Measurements from ENCODE around the gene TENT5A.

Gene TENT5A

DNA sequence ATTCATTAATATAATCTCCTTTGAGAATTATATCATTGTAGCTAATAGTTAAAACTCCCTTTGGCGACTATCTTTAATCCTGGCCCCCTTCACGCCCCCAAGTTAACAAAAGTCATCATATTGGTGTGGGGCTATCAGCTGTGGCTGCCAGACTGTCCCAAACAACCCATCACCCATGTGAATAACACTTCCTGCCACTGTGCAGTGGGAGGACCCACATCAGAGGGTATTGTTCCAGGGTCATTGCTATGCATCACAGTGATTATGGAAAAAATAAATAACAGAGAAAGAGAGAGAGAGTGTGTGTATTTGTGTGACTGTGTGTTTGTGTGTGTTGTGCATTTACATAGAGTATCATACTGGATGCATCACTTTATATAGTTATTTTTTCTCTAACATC lies 39.3 kb upstream of the TENT5A start:
- no peak overlapping the region for H3K27ac ChIP-seq (ENCODE audit: low read length)
- no peak for TF ChIP-seq EZH2phosphoT487 (IDR thresholded peaks at IDR 0.05; ENCODE audit: low read depth)
- TF ChIP-seq, protein P1, sequence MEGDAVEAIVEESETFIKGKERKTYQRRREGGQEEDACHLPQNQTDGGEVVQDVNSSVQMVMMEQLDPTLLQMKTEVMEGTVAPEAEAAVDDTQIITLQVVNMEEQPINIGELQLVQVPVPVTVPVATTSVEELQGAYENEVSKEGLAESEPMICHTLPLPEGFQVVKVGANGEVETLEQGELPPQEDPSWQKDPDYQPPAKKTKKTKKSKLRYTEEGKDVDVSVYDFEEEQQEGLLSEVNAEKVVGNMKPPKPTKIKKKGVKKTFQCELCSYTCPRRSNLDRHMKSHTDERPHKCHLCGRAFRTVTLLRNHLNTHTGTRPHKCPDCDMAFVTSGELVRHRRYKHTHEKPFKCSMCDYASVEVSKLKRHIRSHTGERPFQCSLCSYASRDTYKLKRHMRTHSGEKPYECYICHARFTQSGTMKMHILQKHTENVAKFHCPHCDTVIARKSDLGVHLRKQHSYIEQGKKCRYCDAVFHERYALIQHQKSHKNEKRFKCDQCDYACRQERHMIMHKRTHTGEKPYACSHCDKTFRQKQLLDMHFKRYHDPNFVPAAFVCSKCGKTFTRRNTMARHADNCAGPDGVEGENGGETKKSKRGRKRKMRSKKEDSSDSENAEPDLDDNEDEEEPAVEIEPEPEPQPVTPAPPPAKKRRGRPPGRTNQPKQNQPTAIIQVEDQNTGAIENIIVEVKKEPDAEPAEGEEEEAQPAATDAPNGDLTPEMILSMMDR (IDR thresholded peaks at IDR 0.05; ENCODE audit: low read depth, low read length), result no peak
- H3K9ac ChIP-seq (ENCODE audit: low read length), result no peak overlapping the region
- no peaks in the 10 kb centered on the region for H3K79me2 ChIP-seq (ENCODE audit: low read length)
- H3K4me3 ChIP-seq (ENCODE audit: low read length), result no peak overlapping the region
- H3K27me3 ChIP-seq (ENCODE audit: low read depth, low read length), result no peaks in the 10 kb centered on the region
- no peaks in the 10 kb centered on the region for H3K9me3 ChIP-seq (ENCODE audit: insufficient read depth, low read length)
- H3K36me3 ChIP-seq (replicated peaks; ENCODE audit: low read depth, low read length), result no peaks in the 10 kb centered on the region
- H3K4me1 ChIP-seq (ENCODE audit: low read length), result peaks cover 4% of the 10 kb centered on the region; the same call in 1 of the 2 replicates
- no peak overlapping the region for H2AFZ ChIP-seq (ENCODE audit: low read depth, low read length)
- H4K20me1 ChIP-seq (ENCODE audit: insufficient read depth, low read length), result no peaks in the 10 kb centered on the region
- no peak overlapping the region for H3K4me2 ChIP-seq (ENCODE audit: low read length)

GRCh38 chr6:81790034-81790433 lies 37.6 kb upstream of the TENT5A start:
- no peak for TF ChIP-seq EZH2phosphoT487 (IDR thresholded peaks at IDR 0.05; ENCODE audit: low read depth)
- TF ChIP-seq, protein P1 (IDR thresholded peaks at IDR 0.05; ENCODE audit: low read depth, low read length), result no peak

GRCh38 chr6:81789291-81789690 lies 36.8 kb upstream of the TENT5A start:
- no peaks in the 10 kb centered on the region for H4K20me1 ChIP-seq (ENCODE audit: insufficient read depth, low read length)
- TF ChIP-seq EZH2phosphoT487 (IDR thresholded peaks at IDR 0.05; ENCODE audit: low read depth), result no peak
- TF ChIP-seq, protein P1 (IDR thresholded peaks at IDR 0.05; ENCODE audit: low read depth, low read length), result no peak
- H3K4me3 ChIP-seq (ENCODE audit: low read length), result no peak overlapping the region
- no peaks in the 10 kb centered on the region for H3K27me3 ChIP-seq (ENCODE audit: low read depth, low read length)
- H3K9ac ChIP-seq (ENCODE audit: low read length), result no peak overlapping the region
- H3K27ac ChIP-seq (ENCODE audit: low read length), result no peak overlapping the region
- no peak overlapping the region for H2AFZ ChIP-seq (ENCODE audit: low read depth, low read length)
- H3K36me3 ChIP-seq (replicated peaks; ENCODE audit: low read depth, low read length), result no peaks in the 10 kb centered on the region
- no peaks in the 10 kb centered on the region for H3K79me2 ChIP-seq (ENCODE audit: low read length)
- H3K4me2 ChIP-seq (ENCODE audit: low read length), result no peak overlapping the region
- H3K4me1 ChIP-seq (ENCODE audit: low read length), result peaks cover 19% of the 10 kb centered on the region
- no peaks in the 10 kb centered on the region for H3K9me3 ChIP-seq (ENCODE audit: insufficient read depth, low read length)

More at GRCh38 chr6:81790034-81790433, 37.6 kb upstream of the TENT5A start:
- Histone ChIP-seq H3K27me3 (ENCODE audit: low read depth, low read length) (no peaks in the 10 kb centered on the region), H3K27ac (ENCODE audit: low read length) (no peak overlapping the region), H3K36me3 (replicated peaks; ENCODE audit: low read depth, low read length) (no peaks in the 10 kb centered on the region), H3K4me3 (ENCODE audit: low read length) (no peak overlapping the region), H3K4me2 (ENCODE audit: low read length) (no peak overlapping the region), H3K9me3 (ENCODE audit: insufficient read depth, low read length) (no peaks in the 10 kb centered on the region), H2AFZ (ENCODE audit: low read depth, low read length) (no peak overlapping the region), H3K4me1 (ENCODE audit: low read length) (peaks cover 19% of the 10 kb centered on the region), H3K9ac (ENCODE audit: low read length) (no peak overlapping the region), H3K79me2 (ENCODE audit: low read length) (no peaks in the 10 kb centered on the region), H4K20me1 (ENCODE audit: insufficient read depth, low read length) (no peaks in the 10 kb centered on the region)

- no peaks in the 10 kb centered on the region for H4K20me1 ChIP-seq (ENCODE audit: insufficient read depth, low read length)
- H3K27me3 ChIP-seq (ENCODE audit: low read depth, low read length), result no peaks in the 10 kb centered on the region
- H3K36me3 ChIP-seq (replicated peaks; ENCODE audit: low read depth, low read length), result no peaks in the 10 kb centered on the region
- H3K79me2 ChIP-seq (ENCODE audit: low read length), result no peaks in the 10 kb centered on the region
- TF ChIP-seq, protein P1 (IDR thresholded peaks at IDR 0.05; ENCODE audit: low read depth, low read length), result no peak
- TF ChIP-seq EZH2phosphoT487 (IDR thresholded peaks at IDR 0.05; ENCODE audit: low read depth), result no peak
- no peak overlapping the region for H3K4me2 ChIP-seq (ENCODE audit: low read length)
- H2AFZ ChIP-seq (ENCODE audit: low read depth, low read length), result no peak overlapping the region
- H3K9me3 ChIP-seq (ENCODE audit: insufficient read depth, low read length), result no peaks in the 10 kb centered on the region
- no peak overlapping the region for H3K27ac ChIP-seq (ENCODE audit: low read length)
- H3K4me3 ChIP-seq (ENCODE audit: low read length), result no peak overlapping the region
- H3K4me1 ChIP-seq (ENCODE audit: low read length), result peaks cover 19% of the 10 kb centered on the region
- no peak overlapping the region for H3K9ac ChIP-seq (ENCODE audit: low read length)
Measured at GRCh38 chr6:81788748-81789147, 36.3 kb upstream of the TENT5A start.

All from OCI-LY3 (cell line).